Measurements from ENCODE around the gene OR10D3. TPM values are rescaled to one million over a fixed set of nuclear protein-coding genes. Genes with fewer than 3 reads are reported as not detected.

OR10D3 gene
- total and polyA plus RNA-seq, 2 of the 13 experiments (the other 11 are each of a cell fraction or from before 2014, with no cell fraction given), result not detected

- H4K20me1 ChIP-seq (ENCODE audit: insufficient read depth, low read length), result no peaks in the 10 kb centered on the region
- ChIA-PET CTCF (ENCODE audit: low intra/inter-chr PET ratio, low total read pairs) (no interaction called here), POLR2A (no interaction called here)
- H3K27me3 ChIP-seq (ENCODE audit: control insufficient read depth in 1 of 2, insufficient read depth in 2 of 2, low read length in 2 of 2), result no peaks in the 10 kb centered on the region
- no peaks in the 10 kb centered on the region for H3K9me3 ChIP-seq (ENCODE audit: low read length)
- ATAC-seq (no peak), FAIRE-seq (no peak), DNase-seq (ENCODE audit: low spot score) (no peak)
- H3K4me1 ChIP-seq (ENCODE audit: insufficient read depth, low read length), result no peaks in the 10 kb centered on the region
- no peak overlapping the region for H2AFZ ChIP-seq (ENCODE audit: low read length)
- no peak overlapping the region for H3K4me2 ChIP-seq (ENCODE audit: low read depth, low read length)
- in situ Hi-C loops (cut with HindIII; ENCODE audit: extremely low pct_ligation_motif_present, low pct_unique_long_range_greater_than_20kb), result no loop called here
- no peak overlapping the region for H3K4me3 ChIP-seq (replicated peaks in 1 of 3; ENCODE audit: insufficient read depth in 1 of 3, low read depth in 2 of 3, low read length in 3 of 3)
- no peaks in the 10 kb centered on the region for H3K79me2 ChIP-seq (ENCODE audit: insufficient read depth, low read length)
- BruUV-seq (replicated peaks), result no TSS peak
- no peak for TF ChIP-seq ZNF264 (CRISPR knock-in tag; IDR thresholded peaks at IDR 0.05)
- TF ChIP-seq ATRX (CRISPR knock-in tag; IDR thresholded peaks at IDR 0.05; ENCODE audit: borderline replicate concordance), result no peak
- TF ChIP-seq HOXD1 (CRISPR knock-in tag; IDR thresholded peaks at IDR 0.05), result no peak
- no peak for TF ChIP-seq ADNP (CRISPR knock-in tag; IDR thresholded peaks at IDR 0.05)
- no peak for TF ChIP-seq NCOA1 (CRISPR knock-in tag; IDR thresholded peaks at IDR 0.05)
- no peak for TF ChIP-seq MIER2 (CRISPR knock-in tag; IDR thresholded peaks at IDR 0.05)
- TF ChIP-seq ZNF678 (CRISPR knock-in tag; IDR thresholded peaks at IDR 0.05), result no peak
- TF ChIP-seq ZNF333 (CRISPR knock-in tag; IDR thresholded peaks at IDR 0.05; ENCODE audit: borderline replicate concordance), result no peak
- H3K36me3 ChIP-seq (replicated peaks in 1 of 2; ENCODE audit: control insufficient read depth in 1 of 2, insufficient read depth in 2 of 2, low read length in 2 of 2), result no peaks in the 10 kb centered on the region
- no peak overlapping the region for H3K9ac ChIP-seq (ENCODE audit: insufficient read depth, low read depth, low read length)
- 8% methylated on average over 1 of the region's 1 CpG for WGBS (ENCODE audit: low lambda C conversion rate)
- intact Hi-C loops (cut with micrococcal nuclease; ENCODE audit: unreplicated experiment), result no loop called here
- H3K27ac ChIP-seq (ENCODE audit: extremely low read length, insufficient read depth, low read length), result no peak overlapping the region
Observed at GRCh38 chr11:124179310-124179709, 3.8 kb upstream of the OR10D3 start.

DNA sequence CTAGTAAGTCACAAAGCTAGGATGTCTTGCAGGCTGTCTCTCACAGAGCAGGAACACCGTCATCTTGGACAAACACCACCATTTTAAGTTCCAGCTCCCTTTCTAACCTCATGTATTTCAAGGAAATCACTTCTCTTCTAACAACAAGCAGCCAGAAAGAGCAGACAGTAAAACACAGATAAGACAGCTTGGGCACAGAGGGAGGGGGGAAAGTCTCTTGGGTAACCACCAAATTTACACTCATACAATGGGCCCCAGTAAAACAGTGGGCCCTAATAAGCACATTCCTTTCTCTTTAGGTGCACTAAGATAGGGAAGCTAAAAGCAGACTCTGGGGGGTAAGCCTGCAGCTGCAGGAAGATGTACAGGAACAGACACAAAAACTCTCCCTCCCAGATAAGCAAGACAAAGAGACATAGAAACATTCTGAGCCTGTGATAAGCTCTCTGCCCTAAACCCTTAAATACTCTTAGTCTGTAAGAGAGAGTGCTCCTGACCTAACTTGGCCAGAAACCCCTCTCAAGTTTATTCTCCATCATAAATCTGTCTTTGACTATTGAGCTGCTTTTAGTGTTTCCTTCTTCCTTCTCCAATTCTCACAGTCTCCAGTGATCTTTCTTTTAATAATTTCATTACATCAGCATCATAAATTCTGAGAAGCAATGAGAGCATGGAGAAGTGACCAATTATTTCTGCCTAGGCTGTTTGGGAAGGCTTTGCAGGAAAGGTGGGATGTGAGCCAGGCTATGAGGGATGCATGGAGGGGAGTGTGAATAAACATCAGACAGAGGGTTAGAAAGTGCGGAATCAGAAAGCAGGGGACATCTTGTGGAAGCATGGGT lies 7.4 kb downstream of the OR10D3 start:
- no peaks in the 10 kb centered on the region for H4K20me1 ChIP-seq (ENCODE audit: insufficient read depth, low read length)
- no peaks in the 10 kb centered on the region for H3K79me2 ChIP-seq (ENCODE audit: insufficient read depth, low read length)
- BruUV-seq (replicated peaks), result no TSS peak
- intact Hi-C loops (cut with micrococcal nuclease; ENCODE audit: unreplicated experiment), result no loop called here
- ATAC-seq (no peak), DNase-seq (ENCODE audit: low spot score) (no peak), FAIRE-seq (no peak)
- H3K9me3 ChIP-seq (ENCODE audit: low read length), result no peaks in the 10 kb centered on the region
- H3K27me3 ChIP-seq (ENCODE audit: control insufficient read depth in 1 of 2, insufficient read depth in 2 of 2, low read length in 2 of 2), result no peaks in the 10 kb centered on the region
- H3K4me2 ChIP-seq (ENCODE audit: low read depth, low read length), result no peak overlapping the region
- no peak overlapping the region for H3K9ac ChIP-seq (ENCODE audit: insufficient read depth, low read depth, low read length)
- 0% methylated on average over 2 of the region's 2 CpGs for WGBS (ENCODE audit: low lambda C conversion rate)
- no peak overlapping the region for H2AFZ ChIP-seq (ENCODE audit: low read length)
- ChIA-PET CTCF (ENCODE audit: low intra/inter-chr PET ratio, low total read pairs) (no interaction called here), POLR2A (no interaction called here)
- no peaks in the 10 kb centered on the region for H3K4me1 ChIP-seq (ENCODE audit: insufficient read depth, low read length)
- H3K27ac ChIP-seq (ENCODE audit: extremely low read length, insufficient read depth, low read length), result no peak overlapping the region
- H3K36me3 ChIP-seq (replicated peaks in 1 of 2; ENCODE audit: control insufficient read depth in 1 of 2, insufficient read depth in 2 of 2, low read length in 2 of 2), result no peaks in the 10 kb centered on the region
- H3K4me3 ChIP-seq (replicated peaks in 1 of 3; ENCODE audit: insufficient read depth in 1 of 3, low read depth in 2 of 3, low read length in 3 of 3), result no peak overlapping the region
- in situ Hi-C loops (cut with HindIII; ENCODE audit: extremely low pct_ligation_motif_present, low pct_unique_long_range_greater_than_20kb), result no loop called here
- TF ChIP-seq TAF15 (IDR thresholded peaks at IDR 0.05; ENCODE audit: low read depth, low read length, poor library complexity, severe bottlenecking), result no peak
- no peak for TF ChIP-seq ZKSCAN8 (CRISPR knock-in tag; IDR thresholded peaks at IDR 0.05; ENCODE audit: borderline replicate concordance)
- no peak for TF ChIP-seq CEBPG (CRISPR knock-in tag; IDR thresholded peaks at IDR 0.05)
- TF ChIP-seq TCF12 (IDR thresholded peaks at IDR 0.05), result no peak
- TF ChIP-seq TCF12 (CRISPR knock-in tag; IDR thresholded peaks at IDR 0.05), result no peak
- no peak for TF ChIP-seq ZNF503 (CRISPR knock-in tag; IDR thresholded peaks at IDR 0.05)
- TF ChIP-seq ETV6 (CRISPR knock-in tag; conservative IDR thresholded peaks at IDR 0.05), result no peak
- no peak for TF ChIP-seq ZNF225 (CRISPR knock-in tag; IDR thresholded peaks at IDR 0.05)
- TF ChIP-seq ZFP90 (CRISPR knock-in tag; IDR thresholded peaks at IDR 0.05; ENCODE audit: borderline replicate concordance), result no peak
- TF ChIP-seq, protein P1, sequence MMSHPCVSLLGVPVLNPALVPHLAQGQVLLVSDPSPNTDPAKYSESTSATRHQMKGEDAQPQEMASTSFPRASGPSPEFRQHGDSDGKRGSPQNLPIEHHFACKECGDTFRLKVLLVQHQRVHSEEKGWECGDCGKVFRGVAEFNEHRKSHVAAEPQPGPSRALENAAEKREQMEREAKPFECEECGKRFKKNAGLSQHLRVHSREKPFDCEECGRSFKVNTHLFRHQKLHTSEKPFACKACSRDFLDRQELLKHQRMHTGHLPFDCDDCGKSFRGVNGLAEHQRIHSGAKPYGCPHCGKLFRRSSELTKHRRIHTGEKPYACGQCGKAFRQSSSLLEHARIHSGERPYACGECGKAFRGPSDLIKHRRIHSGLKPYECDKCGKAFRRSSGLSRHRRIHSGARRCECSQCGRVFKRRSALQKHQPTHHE (CRISPR knock-in tag; IDR thresholded peaks at IDR 0.05; ENCODE audit: borderline replicate concordance), result no peak

All from HepG2 (cell line).